ENCODE results near the gene FNBP1.
"Not testable (repeated sequence)": the region's sequence is repeated elsewhere in the genome, so short reads cannot be mapped to it uniquely, and the experiment has no call there.

Gene FNBP1

DNA sequence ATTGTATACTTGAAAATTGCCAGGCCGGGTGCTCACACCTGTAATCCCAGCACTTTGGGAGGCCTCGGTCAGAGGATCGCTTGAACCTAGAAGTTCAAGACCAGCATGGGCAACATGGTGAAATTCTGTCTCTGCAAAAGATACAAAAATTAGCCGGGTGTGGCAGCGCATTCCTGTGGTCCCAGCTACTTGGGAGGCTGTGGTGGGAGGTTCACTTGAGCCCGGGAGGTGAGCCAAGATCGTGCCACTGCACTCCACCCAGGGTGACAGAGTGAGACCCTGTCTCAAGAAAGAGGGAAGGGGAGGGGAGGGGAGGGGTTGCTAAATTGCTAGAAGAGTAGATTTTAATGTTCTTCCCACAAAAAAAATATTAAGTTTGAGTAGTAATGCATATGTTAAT, 53.2 kb downstream of the FNBP1 start:
- DNase-seq = no peak

DNA sequence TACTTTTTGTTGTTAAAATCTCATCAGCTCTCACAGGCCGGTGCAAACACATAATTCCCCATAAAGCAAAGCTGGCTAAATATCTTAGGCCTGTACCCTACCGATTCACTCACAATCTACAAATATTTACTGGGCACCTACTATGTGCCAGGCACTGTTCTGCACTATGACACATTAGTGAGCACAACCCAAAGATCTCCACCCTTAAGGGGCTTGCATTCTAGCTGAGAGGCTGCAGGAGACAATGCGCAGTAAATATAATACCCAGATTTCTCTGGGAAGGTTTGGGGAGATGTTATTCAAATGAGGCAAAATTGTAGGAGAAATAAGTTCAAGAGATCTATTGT, 53.7 kb downstream of the FNBP1 start:
- no peak for DNase-seq

DNA sequence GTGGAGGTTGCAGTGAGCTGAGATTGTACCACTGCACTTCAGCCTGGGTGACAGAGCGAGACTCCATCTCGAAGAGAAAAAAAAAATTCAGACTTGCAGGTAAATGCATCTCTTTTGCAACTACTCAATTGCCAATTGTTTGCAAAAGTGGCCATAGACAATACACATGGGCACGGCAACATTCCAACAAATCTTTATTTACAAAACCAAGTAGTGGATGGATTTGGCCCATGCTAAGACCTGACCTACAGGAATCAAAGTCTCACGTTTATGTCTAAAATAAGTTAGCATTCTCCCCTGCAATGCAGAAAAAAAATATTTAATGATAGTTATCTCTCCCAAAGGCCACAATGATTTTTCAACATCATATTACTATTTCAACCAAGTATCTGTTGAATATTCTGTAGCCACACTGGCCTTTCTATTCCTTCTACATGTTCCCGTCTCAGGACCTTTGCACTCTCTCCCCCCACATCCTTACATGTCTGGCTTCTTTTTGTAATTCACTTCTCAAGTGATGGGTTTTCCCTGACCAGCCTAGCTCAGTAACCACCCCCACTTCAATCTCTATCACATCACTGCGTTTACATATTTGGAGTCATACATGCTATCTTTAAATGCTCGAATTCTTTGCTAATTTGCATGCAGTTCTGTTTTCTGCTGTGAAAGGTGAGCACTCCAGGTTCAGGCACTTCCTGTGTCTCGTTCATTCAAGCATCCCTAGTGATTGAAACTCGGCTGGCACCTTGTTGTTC, 54.2 kb downstream of the FNBP1 start:
- peak; percentile 45 to 59 for DNase-seq

GRCh38 chr9:129987941-129988340, 55.0 kb downstream of the FNBP1 start:
- DNase-seq = no peak

- DNase-seq = no peak
These were observed 55.9 kb downstream of the FNBP1 start for GRCh38 chr9:129987047-129987446.

GRCh38 chr9:129984589-129984988, 58.4 kb downstream of the FNBP1 start:
- not testable (repeated sequence) for DNase-seq

- no peak for DNase-seq
These were observed 59.1 kb downstream of the FNBP1 start for GRCh38 chr9:129983891-129984290.

DNA sequence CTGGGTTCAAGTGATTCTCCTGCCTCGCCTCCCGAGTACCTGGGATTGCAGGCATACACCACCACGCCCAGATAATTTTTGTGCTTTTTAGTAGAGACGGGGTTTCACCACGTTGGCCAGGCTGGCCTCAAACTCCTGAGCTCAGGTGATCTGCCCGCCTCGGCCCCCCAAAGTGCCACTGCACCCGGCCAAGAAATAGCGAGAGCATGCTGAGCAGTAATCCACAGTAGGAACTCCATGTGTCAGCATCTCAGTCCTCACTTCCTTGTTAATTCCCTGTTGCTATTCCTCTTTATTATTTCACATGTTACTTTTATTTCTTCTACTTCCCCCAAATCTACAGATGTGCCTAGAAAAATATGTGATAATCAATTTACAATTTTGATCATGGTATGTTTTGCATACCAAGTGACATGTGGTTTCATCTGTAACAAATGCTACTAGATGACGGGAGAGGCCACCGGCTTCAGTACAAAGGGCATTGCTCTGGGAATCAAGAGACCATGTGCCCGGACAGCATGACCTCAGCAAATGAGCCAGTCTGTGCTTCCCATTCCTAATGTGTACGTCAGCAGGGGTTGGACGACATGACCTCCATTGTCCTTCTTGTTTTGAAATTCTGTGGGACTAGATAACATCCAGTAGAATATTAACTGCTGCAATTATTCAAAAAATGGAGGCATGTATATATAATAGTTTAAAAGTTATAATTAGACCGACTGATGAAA, 61.6 kb downstream of the FNBP1 start:
- no peak for DNase-seq

DNA sequence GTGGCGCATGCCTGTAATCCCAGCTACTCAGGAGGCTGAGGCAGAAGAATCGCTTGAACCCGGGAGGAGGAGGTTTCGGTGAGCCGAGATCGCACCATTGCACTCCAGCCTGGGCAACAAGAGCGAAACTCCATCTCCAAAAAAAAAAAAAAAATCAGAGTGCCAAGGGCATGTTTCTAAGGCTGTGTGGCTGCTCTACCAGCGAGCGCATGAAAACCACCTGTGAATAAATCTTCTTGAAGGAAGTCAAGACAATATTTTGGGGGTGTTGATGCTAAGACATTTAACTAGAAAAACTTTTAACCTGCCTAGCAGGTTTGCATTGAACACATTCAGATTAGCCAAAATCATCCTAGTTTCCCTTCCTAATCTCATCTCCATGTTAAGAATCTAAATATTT, 62.8 kb downstream of the FNBP1 start:
- DNase-seq = not testable (repeated sequence)

DNA sequence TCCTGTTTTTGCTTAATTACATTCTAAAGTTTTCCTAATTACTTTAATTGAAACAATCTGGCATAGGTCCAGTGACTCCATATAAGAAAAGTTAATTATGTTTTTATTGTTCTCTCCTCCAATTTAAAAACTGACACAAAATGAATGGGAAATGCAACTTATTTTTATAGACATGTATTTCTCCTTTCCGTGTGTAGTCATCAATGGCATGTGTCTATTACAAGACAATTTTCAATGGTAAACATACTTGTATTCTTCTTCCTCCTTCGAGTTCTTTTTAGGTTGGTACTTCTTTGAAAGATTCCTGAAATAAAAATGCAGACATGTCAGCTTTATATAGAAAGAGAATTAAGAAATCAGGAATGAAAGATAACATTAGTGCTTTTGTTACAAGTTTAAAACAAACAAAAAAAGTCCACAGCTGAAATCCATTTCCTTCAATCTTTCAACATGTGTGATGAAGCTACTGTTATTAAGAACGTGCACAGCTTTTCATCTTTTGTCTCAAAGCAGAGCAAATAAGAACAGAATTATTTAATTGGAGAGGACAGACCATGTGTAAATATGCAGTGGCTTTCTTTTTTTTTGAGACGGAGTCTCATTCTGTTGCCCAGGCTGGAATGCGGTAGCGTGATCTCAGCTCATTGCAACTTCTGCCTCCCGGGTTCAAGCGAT, 63.8 kb downstream of the FNBP1 start:
- DNase-seq = no peak

GRCh38 chr9:129972816-129973215, 70.2 kb downstream of the FNBP1 start:
- DNase-seq = no peak

GRCh38 chr9:129968690-129969485, 74.1 kb downstream of the FNBP1 start:
- DNase-seq = no peak

DNA sequence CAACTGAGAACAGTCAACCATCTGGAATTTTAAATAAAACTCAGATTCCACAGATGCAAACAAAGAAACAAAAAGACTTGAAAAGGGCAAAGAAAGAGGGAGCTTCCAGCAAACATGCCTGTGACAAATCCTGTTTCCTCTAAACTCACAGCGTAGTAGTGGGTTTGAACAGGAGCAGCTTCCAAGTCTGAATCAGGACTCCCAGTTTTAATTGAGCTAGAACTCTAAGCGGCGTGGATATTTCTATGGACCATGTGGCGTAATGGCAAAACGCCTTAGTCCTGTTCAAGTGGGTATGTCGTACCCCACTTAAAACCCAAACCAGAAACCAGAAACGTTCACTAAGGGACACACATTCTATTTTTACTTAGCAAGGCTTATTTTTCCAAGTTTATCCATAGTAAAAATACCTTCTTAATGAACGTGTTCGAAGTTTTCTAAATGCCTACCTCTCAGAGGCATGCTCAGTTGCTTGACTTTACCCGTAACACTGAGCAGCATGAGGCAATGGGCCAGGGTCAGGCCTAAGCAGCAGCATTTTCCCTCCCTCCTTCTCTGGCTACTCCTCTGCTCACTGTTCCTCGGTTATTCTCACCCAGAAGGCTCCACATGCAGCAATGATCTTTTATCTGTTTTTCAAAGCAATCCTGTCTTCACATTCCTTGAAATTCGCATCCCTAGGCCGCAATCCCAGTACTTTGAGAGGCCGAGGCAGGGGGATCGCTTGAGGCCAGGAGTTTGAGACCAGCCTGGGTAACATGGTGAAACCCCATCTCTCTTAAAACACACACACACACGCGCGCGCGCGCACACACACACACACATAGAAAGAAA, 77.9 kb downstream of the FNBP1 start:
- DNase-seq = no peak

- peak; percentile 84 to 88 for DNase-seq
These were observed 79.9 kb downstream of the FNBP1 start for GRCh38 chr9:129962889-129963703.

DNA sequence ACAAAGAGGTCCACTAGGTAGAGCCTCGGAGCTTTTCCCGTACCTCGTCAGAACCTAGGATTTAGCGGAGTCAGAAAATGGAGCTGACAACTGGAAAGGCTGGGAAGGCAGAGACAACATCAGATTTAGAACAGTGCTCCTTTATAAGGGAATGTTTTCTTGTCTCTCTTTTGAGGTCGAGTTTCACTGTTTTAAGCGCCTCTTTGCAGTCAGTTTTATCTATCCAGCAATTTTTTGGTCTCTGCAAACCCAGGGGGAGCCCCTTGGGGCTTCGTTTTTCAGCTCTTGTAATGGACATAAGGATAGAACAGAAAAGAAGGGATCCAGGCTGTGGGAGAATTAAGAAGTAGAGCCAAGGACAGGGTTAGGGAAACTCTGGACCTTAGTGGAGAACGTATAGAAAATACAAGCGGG, 80.5 kb downstream of the FNBP1 start:
- DNase-seq = no peak

DNA sequence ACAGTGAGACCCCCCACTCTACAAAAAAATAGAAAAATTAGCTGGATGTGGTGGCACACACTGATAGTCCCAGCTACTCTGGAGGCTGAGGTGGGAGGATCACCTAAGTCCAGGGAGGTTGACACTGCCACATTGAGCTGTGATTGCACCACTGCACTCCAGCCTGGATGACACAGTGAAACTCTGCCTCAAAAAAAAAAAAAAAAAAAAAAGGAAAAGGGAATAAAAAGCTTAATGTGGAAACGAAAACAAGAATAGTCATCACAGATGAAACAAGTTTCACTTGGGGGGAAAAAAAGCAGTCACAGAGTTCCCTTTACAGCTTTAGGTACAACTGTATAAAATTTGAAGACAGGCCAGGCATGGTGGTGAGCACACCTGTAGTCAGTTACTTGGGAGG, 84.2 kb downstream of the FNBP1 start:
- DNase-seq = no peak

- peak in 1 of 2 donors; percentile 27 for DNase-seq
These were observed 88.0 kb downstream of the FNBP1 start for GRCh38 chr9:129954868-129955550.

- DNase-seq = no peak
These were observed 89.3 kb downstream of the FNBP1 start for GRCh38 chr9:129953736-129954135.

DNA sequence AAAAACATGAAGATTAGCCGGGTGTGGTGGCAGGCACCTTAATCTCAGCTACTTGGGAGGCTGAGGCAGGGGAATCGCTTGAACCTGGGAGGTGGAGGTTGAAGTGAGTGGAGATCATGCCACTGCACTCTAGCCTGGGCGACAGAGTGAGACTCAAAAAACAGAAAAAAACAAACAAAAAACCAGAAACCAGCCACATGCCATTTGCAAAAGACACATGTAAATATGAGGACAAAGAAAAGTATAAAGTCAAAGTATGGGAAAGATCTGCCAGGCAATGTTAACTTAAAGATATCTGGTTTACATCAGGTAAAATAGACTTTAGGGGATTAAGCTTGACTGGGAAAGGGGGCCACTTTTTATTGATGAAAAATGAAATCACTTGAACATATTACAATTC, 90.7 kb downstream of the FNBP1 start:
- DNase-seq = no peak

- DNase-seq = no peak
These were observed 93.2 kb downstream of the FNBP1 start for GRCh38 chr9:129949821-129950220.

DNA sequence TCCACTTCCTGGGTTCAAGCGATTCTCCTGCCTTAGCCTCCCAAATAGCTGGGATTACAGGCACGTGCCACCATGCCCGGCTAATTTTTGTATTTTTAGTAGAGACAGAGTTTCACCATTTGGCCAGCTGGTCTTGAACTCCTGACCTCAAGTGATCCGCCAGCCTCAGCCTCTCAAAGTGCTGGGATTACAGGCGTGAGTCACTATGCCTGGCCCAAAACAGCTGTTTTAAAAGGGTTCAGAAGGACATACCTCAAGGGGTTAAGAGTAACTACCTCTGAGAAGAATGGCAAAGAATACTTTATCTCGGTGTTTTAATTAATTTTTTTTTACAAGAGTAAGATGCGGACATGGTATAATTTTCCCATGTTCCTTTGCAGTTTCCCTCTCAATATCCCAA, 94.4 kb downstream of the FNBP1 start:
- DNase-seq = not testable (repeated sequence)
